ENCODE data around the gene NRIP3.
"Not testable (repeated sequence)": the region's sequence is repeated elsewhere in the genome, so short reads cannot be mapped to it uniquely, and the experiment has no call there.

Gene NRIP3

GRCh38 chr11:9028581-9028980 is 24.8 kb upstream of the NRIP3 start:
- no peaks in the 10 kb centered on the region for H3K4me1 Mint-ChIP-seq (ENCODE audit: low read depth)
- no peak overlapping the region for H3K4me3 Mint-ChIP-seq
- peaks cover 5% of the 10 kb centered on the region for H3K27me3 Mint-ChIP-seq
- H3K9me3 Mint-ChIP-seq: no peaks in the 10 kb centered on the region
- H3K27ac Mint-ChIP-seq: no peak overlapping the region
- H3K36me3 Mint-ChIP-seq (ENCODE audit: low read depth): no peaks in the 10 kb centered on the region

GRCh38 chr11:9025101-9025850 is 21.5 kb upstream of the NRIP3 start:
- Mint-ChIP-seq H3K9me3 (no peaks in the 10 kb centered on the region), H3K4me3 (no peak overlapping the region), H3K36me3 (ENCODE audit: low read depth) (no peaks in the 10 kb centered on the region), H3K4me1 (ENCODE audit: low read depth) (no peaks in the 10 kb centered on the region), H3K27me3 (peaks cover 14% of the 10 kb centered on the region), H3K27ac (no peak overlapping the region)

- no peak overlapping the region for H3K27ac Mint-ChIP-seq
- H3K4me3 Mint-ChIP-seq: no peak overlapping the region
- no peaks in the 10 kb centered on the region for H3K4me1 Mint-ChIP-seq (ENCODE audit: low read depth)
- H3K27me3 Mint-ChIP-seq: peaks cover 14% of the 10 kb centered on the region
- H3K36me3 Mint-ChIP-seq (ENCODE audit: low read depth): no peaks in the 10 kb centered on the region
- H3K9me3 Mint-ChIP-seq: no peaks in the 10 kb centered on the region
These were observed 19.3 kb upstream of the NRIP3 start for GRCh38 chr11:9022961-9023680.

GRCh38 chr11:9020916-9021315 is 17.1 kb upstream of the NRIP3 start:
- Mint-ChIP-seq H3K4me3 (no peak overlapping the region), H3K4me1 (ENCODE audit: low read depth) (peaks cover 13% of the 10 kb centered on the region)

GRCh38 chr11:9019861-9020260 is 16.1 kb upstream of the NRIP3 start:
- H3K36me3 Mint-ChIP-seq (ENCODE audit: low read depth): no peaks in the 10 kb centered on the region
- no peak overlapping the region for H3K4me3 Mint-ChIP-seq
- H3K27me3 Mint-ChIP-seq: peaks cover 19% of the 10 kb centered on the region
- H3K9me3 Mint-ChIP-seq: no peaks in the 10 kb centered on the region
- no peak overlapping the region for H3K27ac Mint-ChIP-seq
- H3K4me1 Mint-ChIP-seq (ENCODE audit: low read depth): peaks cover 13% of the 10 kb centered on the region

More at GRCh38 chr11:9020916-9021315, 17.1 kb upstream of the NRIP3 start:
- Mint-ChIP-seq H3K27me3 (peaks cover 14% of the 10 kb centered on the region), H3K27ac (no peak overlapping the region), H3K9me3 (no peaks in the 10 kb centered on the region), H3K36me3 (ENCODE audit: low read depth) (no peaks in the 10 kb centered on the region)

- H3K36me3 Mint-ChIP-seq (ENCODE audit: low read depth): no peaks in the 10 kb centered on the region
- H3K4me3 Mint-ChIP-seq: no peak overlapping the region
- no peak overlapping the region for H3K27ac Mint-ChIP-seq
These were observed 14.0 kb upstream of the NRIP3 start for GRCh38 chr11:9017773-9018172.

GRCh38 chr11:9016916-9017642 is 13.3 kb upstream of the NRIP3 start:
- peaks cover 18% of the 10 kb centered on the region for H3K27me3 Mint-ChIP-seq
- H3K4me1 Mint-ChIP-seq (ENCODE audit: low read depth): peaks cover 13% of the 10 kb centered on the region
- no peaks in the 10 kb centered on the region for H3K9me3 Mint-ChIP-seq
- H3K27ac Mint-ChIP-seq: no peak overlapping the region
- no peak overlapping the region for H3K4me3 Mint-ChIP-seq
- no peaks in the 10 kb centered on the region for H3K36me3 Mint-ChIP-seq (ENCODE audit: low read depth)

More at GRCh38 chr11:9017773-9018172, 14.0 kb upstream of the NRIP3 start:
- Mint-ChIP-seq H3K27me3 (peaks cover 22% of the 10 kb centered on the region), H3K9me3 (no peaks in the 10 kb centered on the region), H3K4me1 (ENCODE audit: low read depth) (peaks cover 13% of the 10 kb centered on the region)

GRCh38 chr11:9015677-9016076 is 11.9 kb upstream of the NRIP3 start:
- Mint-ChIP-seq H3K4me1 (ENCODE audit: low read depth) (peaks cover 13% of the 10 kb centered on the region), H3K36me3 (ENCODE audit: low read depth) (no peaks in the 10 kb centered on the region), H3K27me3 (peaks cover 20% of the 10 kb centered on the region), H3K9me3 (no peaks in the 10 kb centered on the region), H3K27ac (no peak overlapping the region), H3K4me3 (no peak overlapping the region)

GRCh38 chr11:9014826-9015225 is 11.0 kb upstream of the NRIP3 start:
- Mint-ChIP-seq H3K36me3 (ENCODE audit: low read depth) (no peaks in the 10 kb centered on the region), H3K4me3 (no peak overlapping the region), H3K4me1 (ENCODE audit: low read depth) (peaks cover 13% of the 10 kb centered on the region), H3K27me3 (peaks cover 25% of the 10 kb centered on the region), H3K9me3 (no peaks in the 10 kb centered on the region), H3K27ac (no peak overlapping the region)

GRCh38 chr11:9013373-9013772 is 9.6 kb upstream of the NRIP3 start:
- no peaks in the 10 kb centered on the region for H3K9me3 Mint-ChIP-seq
- no peak overlapping the region for H3K4me3 Mint-ChIP-seq
- H3K27ac Mint-ChIP-seq: no peak overlapping the region
- H3K27me3 Mint-ChIP-seq: peaks cover 25% of the 10 kb centered on the region
- H3K36me3 Mint-ChIP-seq (ENCODE audit: low read depth): no peaks in the 10 kb centered on the region
- H3K4me1 Mint-ChIP-seq (ENCODE audit: low read depth): peaks cover 13% of the 10 kb centered on the region

GRCh38 chr11:9009538-9009937 is 5.7 kb upstream of the NRIP3 start:
- H3K4me3 Mint-ChIP-seq; H3K9me3 Mint-ChIP-seq; H3K27ac Mint-ChIP-seq; H3K4me1 Mint-ChIP-seq (ENCODE audit: low read depth); H3K36me3 Mint-ChIP-seq (ENCODE audit: low read depth): not testable (repeated sequence)
- peaks cover 45% of the 10 kb centered on the region for H3K27me3 Mint-ChIP-seq

- H3K9me3 Mint-ChIP-seq: no peaks in the 10 kb centered on the region
- no peak overlapping the region for H3K4me3 Mint-ChIP-seq
- H3K27ac Mint-ChIP-seq: no peak overlapping the region
- peaks cover 43% of the 10 kb centered on the region for H3K27me3 Mint-ChIP-seq
- H3K36me3 Mint-ChIP-seq (ENCODE audit: low read depth): no peaks in the 10 kb centered on the region
- peaks cover 5% of the 10 kb centered on the region for H3K4me1 Mint-ChIP-seq (ENCODE audit: low read depth)
These were observed 4.9 kb upstream of the NRIP3 start for GRCh38 chr11:9008661-9009060.

GRCh38 chr11:9008011-9008550 is 4.3 kb upstream of the NRIP3 start:
- H3K9me3 Mint-ChIP-seq: no peaks in the 10 kb centered on the region
- peaks cover 41% of the 10 kb centered on the region for H3K27me3 Mint-ChIP-seq
- peaks cover 9% of the 10 kb centered on the region for H3K4me1 Mint-ChIP-seq (ENCODE audit: low read depth)
- H3K27ac Mint-ChIP-seq: no peak overlapping the region
- no peak overlapping the region for H3K4me3 Mint-ChIP-seq
- no peaks in the 10 kb centered on the region for H3K36me3 Mint-ChIP-seq (ENCODE audit: low read depth)

- Mint-ChIP-seq H3K27me3 (peaks cover 47% of the 10 kb centered on the region), H3K27ac (no peak overlapping the region), H3K36me3 (ENCODE audit: low read depth) (no peaks in the 10 kb centered on the region), H3K4me3 (peak overlapping the region; percentile 24), H3K4me1 (ENCODE audit: low read depth) (peaks cover 30% of the 10 kb centered on the region), H3K9me3 (no peaks in the 10 kb centered on the region)
These were observed 1.3 kb upstream of the NRIP3 start for GRCh38 chr11:9005087-9005486.

All from stimulated activated naive CD8-positive, alpha-beta T cell treated with anti-CD3 and anti-CD28 coated beads, Interleukin-15, Interleukin-2, amounts not matched to agents 100 ng/mL and 50 ng/mL, for 24 hours (primary cell).